Endothelial cell of umbilical vein (primary cell): Measurements from ENCODE around the gene TTC9B. TPM values are rescaled to one million over a fixed set of nuclear protein-coding genes. Genes with fewer than 3 reads are reported as not detected.

Source experiments
- BruUV-seq: library from RNA; stranded (reverse); fragments of 400-500 nt; replicated peaks from 2 replicates; lab custom pipeline; 2021; lab: Mats Ljungman, UMichigan
- CTCF ChIA-PET: fragments of 300-600, 350-600 bp; sonication (Branson Sonifier 250); formaldehyde crosslinking; loops from one replicate; lab custom pipeline; 2021; ENCODE audit warnings: antibody characterized with exemption, inconsistent platforms; lab: Charles Lee
- POLR2A ChIA-PET: fragments of 300-600, 350-600 bp; sonication (Branson Sonifier 250); formaldehyde crosslinking; loops from one replicate; lab custom pipeline; 2021; ENCODE audit warnings: antibody characterized with exemption, inconsistent platforms; lab: Charles Lee
- DNase-seq: peaks from one replicate; pipeline ENCODE4 v3.0.0-alpha.2; 2011; ENCODE audit warnings: low read depth, low spot score
- FAIRE-seq: peaks from 2 replicates; lab custom pipeline; 2011; peaks lifted over from hg19 to GRCh38; lab: Jason Lieb, UNC
- H2AFZ ChIP-seq: 2 replicates; pipeline ENCODE4 v1.6.0; 2012; ENCODE audit warnings: low read depth, low read length, control low read depth, inconsistent platforms
- H3K27ac ChIP-seq: 2 replicates; pipeline ENCODE4 v1.5.1; 2011; ENCODE audit warnings: low read depth, mild to moderate bottlenecking, control low read depth, low read length, moderate library complexity; ENCODE audit not compliant: insufficient read depth
- H3K27me3 ChIP-seq, 2 experiments: 2 replicates each; pipeline versions ENCODE4 v1.6.0 to v1.6.1; 2011; ENCODE audit warnings: low read length in 2 of 2, mixed read lengths in 1 of 2; ENCODE audit not compliant: control insufficient read depth in 2 of 2, insufficient read depth in 2 of 2
- H3K36me3 ChIP-seq, 2 experiments: 2 replicates in 1 of 2; 3 replicates in 1 of 2; pipeline ENCODE4 v1.5.1; 2011; ENCODE audit warnings: low read length in 2 of 2, mild to moderate bottlenecking in 1 of 2, moderate library complexity in 1 of 2; ENCODE audit not compliant: control insufficient read depth in 2 of 2, insufficient read depth in 2 of 2; ENCODE audit errors: extremely low read depth in 1 of 2
- H3K4me1 ChIP-seq: 3 replicates; pipeline ENCODE4 v1.5.1; 2011; ENCODE audit warnings: mild to moderate bottlenecking, low read length; ENCODE audit not compliant: control insufficient read depth, insufficient read depth; ENCODE audit errors: extremely low read depth
- H3K4me2 ChIP-seq: 2 replicates; pipeline ENCODE4 v1.6.1; 2011; ENCODE audit warnings: low read length, control low read depth, mixed read lengths; ENCODE audit not compliant: insufficient read depth
- H3K4me3 ChIP-seq, 3 experiments: fragments of 200-600 bp in 1 of 3; sonication (generic), shearing (Covaris generic) in 1 of 3; replicated peaks in 1 of 3; 2 replicates each; pipeline ENCODE4 v1.5.1; 2011 to 2016; ENCODE audit warnings: control low read depth in 3 of 3, low read length in 3 of 3, mild to moderate bottlenecking in 2 of 3, inconsistent platforms in 1 of 3, low read depth in 1 of 3, moderate library complexity in 1 of 3; ENCODE audit not compliant: insufficient read depth in 1 of 3
- H3K79me2 ChIP-seq: 2 replicates; pipeline ENCODE4 v1.6.0; 2012; ENCODE audit warnings: low read length, inconsistent platforms; ENCODE audit not compliant: control insufficient read depth, insufficient read depth
- H3K9ac ChIP-seq: replicated peaks from 2 replicates; pipeline ENCODE3; 2011; ENCODE audit warnings: low read length, control low read depth; ENCODE audit not compliant: insufficient read depth; ENCODE audit errors: extremely low read depth
- H3K9me1 ChIP-seq: replicated peaks from 3 replicates; pipeline ENCODE4 v1.6.0; 2011; ENCODE audit warnings: mild to moderate bottlenecking, low read length; ENCODE audit not compliant: control insufficient read depth, insufficient read depth; ENCODE audit errors: extremely low read depth
- H3K9me3 ChIP-seq: replicated peaks from 2 replicates; pipeline ENCODE4 v1.5.1; 2012; ENCODE audit warnings: low read length, inconsistent platforms; ENCODE audit not compliant: control insufficient read depth, insufficient read depth
- H4K20me1 ChIP-seq: replicated peaks from 2 replicates; pipeline ENCODE3; 2011; ENCODE audit warnings: mild to moderate bottlenecking, low read length; ENCODE audit not compliant: control insufficient read depth, insufficient read depth; ENCODE audit errors: extremely low read depth
- EZH2 ChIP-seq: IDR thresholded peaks from 2 replicates; pipeline ENCODE4 v1.6.1; 2012; ENCODE audit warnings: borderline replicate concordance, low read depth, mild to moderate bottlenecking, moderate library complexity, low read length, inconsistent platforms; ENCODE audit not compliant: severe bottlenecking
- GATA2 ChIP-seq: IDR thresholded peaks from 2 replicates; pipeline ENCODE4 v1.7.0; 2011; ENCODE audit warnings: low read depth, mild to moderate bottlenecking, moderate library complexity, mixed read lengths, low read length; ENCODE audit not compliant: insufficient read length, insufficient read depth
- JUN ChIP-seq: IDR thresholded peaks from 2 replicates; pipeline ENCODE4 v1.6.1; 2011; ENCODE audit warnings: borderline replicate concordance, low read depth; ENCODE audit not compliant: insufficient read length, insufficient read depth
- MYC ChIP-seq: IDR thresholded peaks from one replicate; pipeline ENCODE4 v1.6.1; 2011; ENCODE audit warnings: mild to moderate bottlenecking, low read depth, low read length
- POLR2A ChIP-seq: IDR thresholded peaks from 2 replicates; pipeline ENCODE4 v1.6.1; 2012; ENCODE audit warnings: low read depth, mild to moderate bottlenecking, control low read depth, low read length
- POLR2AphosphoS5 ChIP-seq: IDR thresholded peaks from 2 replicates; pipeline ENCODE4 v1.6.1; 2012; ENCODE audit warnings: low read depth, mild to moderate bottlenecking, control low read depth, low read length, moderate library complexity; ENCODE audit not compliant: insufficient read depth
- dilution Hi-C: fragments of 300-500 bp; cut with MboI; formaldehyde crosslinking; loops from one replicate; pipeline ENCODE4 v1.15.0; 2019; ENCODE audit warnings: low sequenced_read_pairs; ENCODE audit not compliant: extremely low pct_ligation_motif_present
- intact Hi-C: fragments of 100-400 bp; cut with micrococcal nuclease; formaldehyde crosslinking; loops from one replicate; pipeline ENCODE4 v1.10.0; 2022
- polyA plus RNA-seq, 4 experiments: library from polyadenylated mRNA; depleted of rRNA in 3 of 4; stranded (reverse) in 3 of 4; unstranded in 1 of 4; fragments of >200 nt; gene quantifications; 2 replicates each; pipeline versions ENCODE4 v1.2.1 to v1.2.3, GENCODE V29; 2011 to 2012; ENCODE audit warnings: missing spikeins in 1 of 4
- total RNA-seq: library from RNA; stranded (reverse); gene quantifications from 2 replicates; pipeline ENCODE4 v1.2.3, GENCODE V29; 2021
- TF ChIP-seq, protein P1 (sequence below): IDR thresholded peaks from 2 replicates; pipeline ENCODE4 v1.6.1; 2011; ENCODE audit not compliant: insufficient read depth, insufficient read length
- TF ChIP-seq, protein P2 (sequence below), 2 donors: IDR thresholded peaks; 1 replicate in 1 of 2; 2 replicates in 1 of 2; pipeline ENCODE4 v1.5.1; 2011; ENCODE audit warnings: low read length in 2 of 2, mild to moderate bottlenecking in 2 of 2, moderate library complexity in 2 of 2, control low read depth in 1 of 2, inconsistent platforms in 1 of 2, low read depth in 1 of 2; ENCODE audit not compliant: insufficient read depth in 1 of 2; ENCODE audit errors: extremely low read depth in 1 of 2

Gene TTC9B
- total and polyA plus RNA-seq, 2 donors (not counting 3 experiments of a cell fraction or from before 2014, with no cell fraction given), result not detected

DNA sequence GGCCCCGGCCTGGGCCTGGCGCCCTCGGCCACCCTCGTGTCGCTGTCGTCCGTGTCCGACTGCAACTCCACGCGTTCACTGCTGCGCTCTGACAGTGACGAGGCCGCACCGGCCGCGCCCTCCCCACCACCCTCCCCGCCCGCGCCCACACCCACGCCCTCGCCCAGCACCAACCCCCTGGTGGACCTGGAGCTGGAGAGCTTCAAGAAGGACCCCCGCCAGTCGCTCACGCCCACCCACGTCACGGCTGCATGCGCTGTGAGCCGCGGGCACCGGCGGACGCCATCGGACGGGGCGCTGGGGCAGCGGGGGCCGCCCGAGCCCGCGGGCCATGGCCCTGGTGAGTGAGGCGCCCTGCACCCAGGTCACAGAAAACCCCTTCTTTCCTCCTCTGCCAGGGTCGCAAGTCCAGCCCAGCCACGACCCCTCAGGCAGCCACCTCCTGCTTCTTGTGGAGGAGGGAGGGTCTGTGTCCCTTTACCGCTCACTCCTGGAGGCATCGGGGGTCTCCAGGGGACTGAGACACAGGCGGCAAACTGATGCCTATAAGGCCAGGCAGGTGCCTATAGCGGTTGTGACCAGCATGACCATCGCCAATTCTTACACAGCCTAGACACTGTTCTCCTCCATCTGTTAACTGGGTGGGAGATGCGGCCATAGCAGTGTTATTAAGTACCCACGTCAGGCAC lies 4.2 kb downstream of the TTC9B start:
- Histone ChIP-seq H2AFZ (no peak overlapping the region), H3K4me3 (no peak overlapping the region), H3K9me1 (no peaks in the 10 kb centered on the region), H3K9ac (no peak overlapping the region), H3K9me3 (no peaks in the 10 kb centered on the region), H3K36me3 (no peaks in the 10 kb centered on the region), H4K20me1 (no peaks in the 10 kb centered on the region), H3K4me2 (no peak overlapping the region), H3K79me2 (no peaks in the 10 kb centered on the region), H3K27me3 (peaks cover 18% of the 10 kb centered on the region in 2 experiments), H3K4me1 (no peaks in the 10 kb centered on the region), H3K27ac (no peak overlapping the region)
- no peak for FAIRE-seq
- no peak for DNase-seq
- TF ChIP-seq GATA2 (no peak), EZH2 (no peak), JUN (no peak), MYC (no peak), POLR2A (no peak), POLR2AphosphoS5 (no peak)
- TF ChIP-seq, protein P1, sequence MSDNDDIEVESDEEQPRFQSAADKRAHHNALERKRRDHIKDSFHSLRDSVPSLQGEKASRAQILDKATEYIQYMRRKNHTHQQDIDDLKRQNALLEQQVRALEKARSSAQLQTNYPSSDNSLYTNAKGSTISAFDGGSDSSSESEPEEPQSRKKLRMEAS, result no peak
- TF ChIP-seq, protein P2, sequence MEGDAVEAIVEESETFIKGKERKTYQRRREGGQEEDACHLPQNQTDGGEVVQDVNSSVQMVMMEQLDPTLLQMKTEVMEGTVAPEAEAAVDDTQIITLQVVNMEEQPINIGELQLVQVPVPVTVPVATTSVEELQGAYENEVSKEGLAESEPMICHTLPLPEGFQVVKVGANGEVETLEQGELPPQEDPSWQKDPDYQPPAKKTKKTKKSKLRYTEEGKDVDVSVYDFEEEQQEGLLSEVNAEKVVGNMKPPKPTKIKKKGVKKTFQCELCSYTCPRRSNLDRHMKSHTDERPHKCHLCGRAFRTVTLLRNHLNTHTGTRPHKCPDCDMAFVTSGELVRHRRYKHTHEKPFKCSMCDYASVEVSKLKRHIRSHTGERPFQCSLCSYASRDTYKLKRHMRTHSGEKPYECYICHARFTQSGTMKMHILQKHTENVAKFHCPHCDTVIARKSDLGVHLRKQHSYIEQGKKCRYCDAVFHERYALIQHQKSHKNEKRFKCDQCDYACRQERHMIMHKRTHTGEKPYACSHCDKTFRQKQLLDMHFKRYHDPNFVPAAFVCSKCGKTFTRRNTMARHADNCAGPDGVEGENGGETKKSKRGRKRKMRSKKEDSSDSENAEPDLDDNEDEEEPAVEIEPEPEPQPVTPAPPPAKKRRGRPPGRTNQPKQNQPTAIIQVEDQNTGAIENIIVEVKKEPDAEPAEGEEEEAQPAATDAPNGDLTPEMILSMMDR (IDR thresholded peaks at IDR 0.05; ENCODE audit: extremely low read depth in 1 of 2, insufficient read depth in 1 of 2, low read depth in 1 of 2, low read length in 2 of 2), result no peak
- ChIA-PET POLR2A (interaction anchor here (0.6 kb wide), 1 partner anchor 23 kb away, joined by 5 read pairs; no protein-coding TSS in a partner anchor), CTCF (no interaction called here)
- intact Hi-C loops, result no loop called here
- BruUV-seq, result no TSS peak
- dilution Hi-C loops, result no loop called here
